Chondrocyte (in vitro differentiated cells): Measurements from ENCODE around the gene SNRNP70. TPM values are rescaled to one million over a fixed set of nuclear protein-coding genes. Genes with fewer than 3 reads are reported as not detected.

Experiments used
- DNase-seq: peaks from one replicate; pipeline ENCODE4 v3.0.0; 2021; ENCODE audit warnings: mixed read lengths, low spot score
- H3K27ac Mint-ChIP-seq: one replicate; pipeline ENCODE4 v1.8.0; 2021; ENCODE audit warnings: mild to moderate bottlenecking, moderate library complexity, mixed read lengths; ENCODE audit not compliant: unreplicated experiment
- H3K27me3 Mint-ChIP-seq: 2 replicates; pipeline ENCODE4 v1.8.0; 2021; ENCODE audit warnings: low read depth, mixed read lengths
- H3K36me3 Mint-ChIP-seq: 2 replicates; pipeline ENCODE4 v1.8.0; 2021; ENCODE audit warnings: low read depth, mixed read lengths
- H3K4me1 Mint-ChIP-seq: 2 replicates; pipeline ENCODE4 v1.8.0; 2021; ENCODE audit warnings: low read depth, mild to moderate bottlenecking, mixed read lengths
- H3K4me3 Mint-ChIP-seq: one replicate; pipeline ENCODE4 v1.8.0; 2021; ENCODE audit warnings: mild to moderate bottlenecking, moderate library complexity, mixed read lengths; ENCODE audit not compliant: unreplicated experiment
- H3K9me3 Mint-ChIP-seq: 2 replicates; pipeline ENCODE4 v1.8.0; 2021; ENCODE audit warnings: low read depth, mixed read lengths
- total RNA-seq: library from RNA; stranded (reverse); gene quantifications from 3 replicates; pipeline ENCODE4 v1.2.1, GENCODE V29; 2021
- TF ChIP-seq, protein P1 (sequence below): fragments of 200-600 bp; sonication (generic); IDR thresholded peaks from 2 replicates; pipeline ENCODE4 v1.5.0; 2021; ENCODE audit warnings: antibody characterized with exemption, mild to moderate bottlenecking, moderate library complexity

The SNRNP70 gene
- total RNA-seq, 1 donor from 2014 or later = 151 TPM

DNA sequence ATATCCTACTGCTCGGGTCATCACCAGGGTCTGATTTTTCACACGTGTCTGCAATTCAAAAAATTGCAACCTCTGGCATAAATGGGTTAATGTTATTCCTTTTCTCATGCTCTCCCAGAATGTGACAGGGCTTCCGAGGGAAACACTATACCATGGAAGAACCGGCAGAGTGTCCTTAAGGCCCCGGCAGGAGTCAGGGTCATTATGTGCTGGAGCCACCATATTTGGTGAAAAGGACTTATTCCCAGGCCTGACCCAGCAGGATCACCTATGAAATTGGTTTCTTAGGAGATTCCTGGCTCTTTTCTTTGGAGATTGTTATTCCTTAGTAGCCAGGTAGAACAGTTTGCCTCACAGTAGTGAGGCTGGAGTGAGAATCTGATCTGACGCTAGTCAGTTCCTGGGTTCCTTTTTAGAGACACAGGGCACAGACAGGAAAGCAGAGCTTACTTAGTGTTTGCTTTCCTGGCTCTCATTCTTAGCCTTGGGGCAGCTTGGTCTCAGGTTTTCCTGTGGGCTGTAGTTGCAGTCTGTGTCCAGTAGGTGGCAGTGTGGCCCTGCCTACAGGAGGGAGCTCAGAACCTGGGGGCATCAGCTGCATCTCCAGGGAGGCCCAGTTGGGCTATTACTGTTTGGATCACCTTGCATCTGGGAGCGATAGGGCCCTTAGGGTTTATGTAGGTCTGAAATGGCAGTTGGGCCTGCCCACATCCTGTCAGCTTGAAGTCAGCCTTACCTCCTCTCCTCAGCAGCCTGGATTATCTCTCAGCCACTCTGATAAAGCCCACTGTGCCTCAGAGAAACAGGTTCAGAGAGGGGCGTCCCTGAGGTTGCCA is 12.4 kb downstream of the SNRNP70 start:
- TF ChIP-seq, protein P1, sequence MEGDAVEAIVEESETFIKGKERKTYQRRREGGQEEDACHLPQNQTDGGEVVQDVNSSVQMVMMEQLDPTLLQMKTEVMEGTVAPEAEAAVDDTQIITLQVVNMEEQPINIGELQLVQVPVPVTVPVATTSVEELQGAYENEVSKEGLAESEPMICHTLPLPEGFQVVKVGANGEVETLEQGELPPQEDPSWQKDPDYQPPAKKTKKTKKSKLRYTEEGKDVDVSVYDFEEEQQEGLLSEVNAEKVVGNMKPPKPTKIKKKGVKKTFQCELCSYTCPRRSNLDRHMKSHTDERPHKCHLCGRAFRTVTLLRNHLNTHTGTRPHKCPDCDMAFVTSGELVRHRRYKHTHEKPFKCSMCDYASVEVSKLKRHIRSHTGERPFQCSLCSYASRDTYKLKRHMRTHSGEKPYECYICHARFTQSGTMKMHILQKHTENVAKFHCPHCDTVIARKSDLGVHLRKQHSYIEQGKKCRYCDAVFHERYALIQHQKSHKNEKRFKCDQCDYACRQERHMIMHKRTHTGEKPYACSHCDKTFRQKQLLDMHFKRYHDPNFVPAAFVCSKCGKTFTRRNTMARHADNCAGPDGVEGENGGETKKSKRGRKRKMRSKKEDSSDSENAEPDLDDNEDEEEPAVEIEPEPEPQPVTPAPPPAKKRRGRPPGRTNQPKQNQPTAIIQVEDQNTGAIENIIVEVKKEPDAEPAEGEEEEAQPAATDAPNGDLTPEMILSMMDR = peak; percentile 98
- H3K4me3 Mint-ChIP-seq = no peak overlapping the region
- H3K36me3 Mint-ChIP-seq = peaks cover 27% of the 10 kb centered on the region
- no peaks in the 10 kb centered on the region for H3K27me3 Mint-ChIP-seq
- peaks cover 6% of the 10 kb centered on the region for H3K4me1 Mint-ChIP-seq
- H3K27ac Mint-ChIP-seq = peak overlapping the region; percentile 45
- no peak for DNase-seq
- H3K9me3 Mint-ChIP-seq = no peaks in the 10 kb centered on the region

DNA sequence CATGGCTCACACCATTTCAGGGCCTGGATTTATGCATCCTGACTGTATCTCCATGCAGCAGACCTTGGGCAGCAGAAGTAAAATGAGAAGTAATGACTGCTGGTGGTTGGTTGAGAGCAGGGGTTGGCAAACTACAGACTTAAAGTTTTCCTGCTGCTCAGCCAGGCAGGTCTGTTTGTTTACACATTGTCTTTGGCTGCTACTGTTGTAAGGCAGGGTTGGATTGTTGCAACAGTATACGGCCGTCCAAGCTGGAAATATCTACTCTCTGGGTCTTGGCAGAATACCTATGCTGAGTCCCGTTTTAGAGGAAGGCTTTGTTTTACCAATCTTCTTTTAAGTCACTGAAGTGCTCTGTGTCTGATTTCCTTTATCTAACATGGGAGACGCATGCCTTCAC is 13.5 kb downstream of the SNRNP70 start:
- Mint-ChIP-seq H3K9me3 (no peaks in the 10 kb centered on the region), H3K36me3 (peaks cover 24% of the 10 kb centered on the region), H3K27ac (no peak overlapping the region), H3K4me3 (no peak overlapping the region), H3K4me1 (peaks cover 6% of the 10 kb centered on the region), H3K27me3 (no peaks in the 10 kb centered on the region)
- TF ChIP-seq, protein P1 = no peak
- no peak for DNase-seq

DNA sequence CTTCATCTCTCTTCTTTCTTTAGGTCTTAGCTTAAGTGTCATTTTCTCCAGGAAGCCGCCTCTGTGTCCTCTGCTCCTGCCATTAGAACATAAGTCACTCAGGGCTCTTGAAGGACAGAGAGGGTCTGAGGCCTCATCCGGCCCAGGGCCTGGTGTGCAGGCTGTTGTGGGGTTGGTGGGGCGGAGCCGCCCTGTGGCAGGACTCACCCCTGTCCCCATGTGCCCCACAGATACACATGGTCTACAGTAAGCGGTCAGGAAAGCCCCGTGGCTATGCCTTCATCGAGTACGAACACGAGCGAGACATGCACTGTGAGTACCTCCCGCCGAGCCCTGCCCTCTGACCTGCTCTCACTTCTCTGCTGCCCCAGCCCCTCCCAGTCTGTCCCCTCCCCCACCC is 15.9 kb downstream of the SNRNP70 start:
- H3K27me3 Mint-ChIP-seq = no peaks in the 10 kb centered on the region
- no peak for DNase-seq
- H3K4me3 Mint-ChIP-seq = no peak overlapping the region
- H3K4me1 Mint-ChIP-seq = peaks cover 6% of the 10 kb centered on the region
- H3K27ac Mint-ChIP-seq = no peak overlapping the region
- H3K9me3 Mint-ChIP-seq = no peaks in the 10 kb centered on the region
- TF ChIP-seq, protein P1 = no peak
- peaks cover 32% of the 10 kb centered on the region for H3K36me3 Mint-ChIP-seq

- DNase-seq = no peak
- H3K36me3 Mint-ChIP-seq = peaks cover 39% of the 10 kb centered on the region
- no peak overlapping the region for H3K27ac Mint-ChIP-seq
- TF ChIP-seq, protein P1 = no peak
- H3K9me3 Mint-ChIP-seq = no peaks in the 10 kb centered on the region
- no peak overlapping the region for H3K4me3 Mint-ChIP-seq
- H3K27me3 Mint-ChIP-seq = no peaks in the 10 kb centered on the region
- H3K4me1 Mint-ChIP-seq = peaks cover 5% of the 10 kb centered on the region
Measured at GRCh38 chr19:49102303-49102702, 17.1 kb downstream of the SNRNP70 start.

DNA sequence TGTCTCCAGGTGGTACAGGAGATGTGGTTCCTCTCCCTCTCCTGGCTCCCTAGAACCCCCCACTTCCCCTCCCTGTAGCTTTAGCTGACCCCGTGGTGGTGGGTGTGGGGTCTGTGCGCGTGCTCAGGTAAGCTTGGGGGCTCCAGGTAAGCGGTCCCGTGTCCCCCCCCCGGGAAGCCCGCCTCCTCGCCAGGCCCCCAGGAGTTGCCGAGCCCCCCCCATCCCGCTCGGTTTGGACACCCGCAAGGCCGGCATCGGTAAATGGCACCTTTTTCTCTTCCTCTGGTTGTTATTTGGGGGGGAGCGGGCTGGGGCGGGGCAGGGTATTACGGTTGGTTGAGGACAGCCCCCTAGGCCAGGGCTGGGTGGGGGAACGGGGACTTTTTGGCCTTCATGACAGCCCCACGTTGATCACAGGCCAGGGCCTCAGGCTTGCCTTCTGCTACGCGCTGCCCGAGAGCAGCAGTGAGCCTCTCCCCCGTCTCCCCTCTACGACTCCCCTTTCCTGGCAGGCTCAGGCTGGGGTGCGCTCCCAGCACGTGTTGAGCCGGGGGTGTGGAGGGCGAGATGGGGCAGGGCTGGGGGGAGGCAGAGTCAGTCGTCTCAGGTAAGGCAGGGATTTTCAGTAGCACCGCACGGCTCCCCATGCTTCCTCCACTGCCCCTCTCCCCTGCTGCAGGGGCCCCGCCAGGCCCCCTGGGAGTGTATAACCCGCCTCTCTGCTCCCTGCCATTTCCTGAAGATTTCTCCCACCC is 18.3 kb downstream of the SNRNP70 start:
- Mint-ChIP-seq H3K4me3 (no peak overlapping the region), H3K27ac (no peak overlapping the region), H3K4me1 (peaks cover 3% of the 10 kb centered on the region), H3K27me3 (no peaks in the 10 kb centered on the region), H3K9me3 (no peaks in the 10 kb centered on the region), H3K36me3 (peaks cover 40% of the 10 kb centered on the region)
- DNase-seq = no peak
- TF ChIP-seq, protein P1 = no peak
